NT2/D1 (cell line): Measurements from ENCODE around the gene SMPD3.

ENCODE experiments used
- DNase-seq: peaks from one replicate; pipeline ENCODE4 v3.0.0-alpha.2; 2011; ENCODE audit warnings: low read depth, low spot score
- H3K27me3 ChIP-seq: 2 replicates; pipeline ENCODE4 v1.6.0; 2011; ENCODE audit warnings: mild to moderate bottlenecking; ENCODE audit not compliant: insufficient read length, insufficient read depth
- H3K36me3 ChIP-seq: 2 replicates; pipeline ENCODE4 v1.6.1; 2011; ENCODE audit warnings: mild to moderate bottlenecking, low read length, mixed read lengths; ENCODE audit not compliant: insufficient read depth, insufficient read length
- H3K4me1 ChIP-seq: 2 replicates; pipeline ENCODE4 v1.5.1; 2011; ENCODE audit not compliant: insufficient read depth, insufficient read length
- H3K4me3 ChIP-seq: 2 replicates; pipeline ENCODE4 v1.5.1; 2011; ENCODE audit warnings: low read depth; ENCODE audit not compliant: insufficient read length
- H3K9ac ChIP-seq: 2 replicates; pipeline ENCODE4 v1.6.0; 2011; ENCODE audit warnings: low read depth; ENCODE audit not compliant: insufficient read length
- H3K9me3 ChIP-seq: 2 replicates; pipeline ENCODE4 v1.5.1; 2011; ENCODE audit warnings: mild to moderate bottlenecking, low read length; ENCODE audit not compliant: insufficient read depth
- SUZ12 ChIP-seq: IDR thresholded peaks from 2 replicates; pipeline ENCODE4 v1.6.1; 2011; ENCODE audit not compliant: insufficient read length, insufficient read depth; ENCODE audit errors: extremely low read depth
- YY1 ChIP-seq: IDR thresholded peaks from 2 replicates; pipeline ENCODE4 v1.6.1; 2011; ENCODE audit not compliant: insufficient read length, insufficient read depth
- ZNF274 ChIP-seq: IDR thresholded peaks from 2 replicates; pipeline ENCODE4 v1.6.1; 2011; ENCODE audit warnings: mild to moderate bottlenecking, low read depth, low read length

Gene SMPD3

GRCh38 chr16:68403177-68403576, 45.1 kb downstream of the SMPD3 start:
- no peaks in the 10 kb centered on the region for H3K27me3 ChIP-seq
- TF ChIP-seq SUZ12, result no peak
- no peak for DNase-seq
- H3K9ac ChIP-seq, result no peak overlapping the region
- peaks cover 6% of the 10 kb centered on the region; the same call in 1 of the 2 replicates for H3K9me3 ChIP-seq
- H3K4me3 ChIP-seq, result no peak overlapping the region
- H3K4me1 ChIP-seq, result peaks cover 29% of the 10 kb centered on the region
- H3K36me3 ChIP-seq, result no peaks in the 10 kb centered on the region

- H3K9ac ChIP-seq, result no peak overlapping the region
- no peaks in the 10 kb centered on the region for H3K36me3 ChIP-seq
- no peak overlapping the region for H3K4me3 ChIP-seq
- H3K27me3 ChIP-seq, result no peaks in the 10 kb centered on the region
- H3K4me1 ChIP-seq, result peaks cover 29% of the 10 kb centered on the region
- peaks cover 6% of the 10 kb centered on the region; the same call in 1 of the 2 replicates for H3K9me3 ChIP-seq
- DNase-seq, result no peak
- TF ChIP-seq ZNF274 (no peak), SUZ12 (no peak), YY1 (no peak)
Measured at GRCh38 chr16:68402748-68403040, 45.6 kb downstream of the SMPD3 start.

GRCh38 chr16:68401871-68402747, 46.2 kb downstream of the SMPD3 start:
- H3K9ac ChIP-seq, result no peak overlapping the region
- no peaks in the 10 kb centered on the region for H3K27me3 ChIP-seq
- TF ChIP-seq ZNF274 (no peak), SUZ12 (no peak), YY1 (no peak)
- peaks cover 6% of the 10 kb centered on the region; the same call in 1 of the 2 replicates for H3K9me3 ChIP-seq
- H3K4me1 ChIP-seq, result peaks cover 33% of the 10 kb centered on the region
- no peaks in the 10 kb centered on the region for H3K36me3 ChIP-seq
- no peak overlapping the region for H3K4me3 ChIP-seq
- no peak for DNase-seq

GRCh38 chr16:68400924-68401460, 47.3 kb downstream of the SMPD3 start:
- peaks cover 33% of the 10 kb centered on the region for H3K4me1 ChIP-seq
- peaks cover 6% of the 10 kb centered on the region; the same call in 1 of the 2 replicates for H3K9me3 ChIP-seq
- no peak overlapping the region for H3K9ac ChIP-seq
- no peak overlapping the region for H3K4me3 ChIP-seq
- no peak for DNase-seq
- H3K36me3 ChIP-seq, result no peaks in the 10 kb centered on the region
- TF ChIP-seq YY1 (no peak), ZNF274 (no peak), SUZ12 (no peak)
- H3K27me3 ChIP-seq, result no peaks in the 10 kb centered on the region

GRCh38 chr16:68400083-68400923, 48.0 kb downstream of the SMPD3 start:
- Histone ChIP-seq H3K4me3 (no peak overlapping the region), H3K9me3 (peaks cover 6% of the 10 kb centered on the region; the same call in 1 of the 2 replicates), H3K27me3 (no peaks in the 10 kb centered on the region), H3K9ac (no peak overlapping the region), H3K4me1 (peaks cover 33% of the 10 kb centered on the region), H3K36me3 (no peaks in the 10 kb centered on the region)
- TF ChIP-seq SUZ12, result no peak
- DNase-seq, result no peak

- peaks cover 35% of the 10 kb centered on the region for H3K4me1 ChIP-seq
- no peaks in the 10 kb centered on the region for H3K36me3 ChIP-seq
- TF ChIP-seq SUZ12 (no peak), ZNF274 (no peak), YY1 (no peak)
- no peak overlapping the region for H3K4me3 ChIP-seq
- DNase-seq, result no peak
- no peak overlapping the region for H3K9ac ChIP-seq
- no peaks in the 10 kb centered on the region for H3K27me3 ChIP-seq
- peaks cover 6% of the 10 kb centered on the region; the same call in 1 of the 2 replicates for H3K9me3 ChIP-seq
Measured at GRCh38 chr16:68399456-68399855, 48.9 kb downstream of the SMPD3 start.

- no peaks in the 10 kb centered on the region for H3K36me3 ChIP-seq
- H3K4me3 ChIP-seq, result no peak overlapping the region
- no peaks in the 10 kb centered on the region for H3K27me3 ChIP-seq
- H3K9me3 ChIP-seq, result peaks cover 6% of the 10 kb centered on the region; the same call in 1 of the 2 replicates
- peaks cover 32% of the 10 kb centered on the region for H3K4me1 ChIP-seq
- H3K9ac ChIP-seq, result no peak overlapping the region
- no peak for TF ChIP-seq ZNF274
- TF ChIP-seq SUZ12, result no peak
- TF ChIP-seq YY1, result no peak
- DNase-seq, result no peak
Measured at GRCh38 chr16:68397710-68398201, 50.6 kb downstream of the SMPD3 start.
